ENCODE measurements around the gene LRPPRC. TPM values are rescaled to one million over a fixed set of nuclear protein-coding genes. Genes with fewer than 3 reads are reported as not detected.

Gene LRPPRC
- total and polyA plus RNA-seq, 10 of the 15 experiments (the other 5 are each of a cell fraction or from before 2014, with no cell fraction given), result 34.1 to 152 (median 97.0) TPM

DNA sequence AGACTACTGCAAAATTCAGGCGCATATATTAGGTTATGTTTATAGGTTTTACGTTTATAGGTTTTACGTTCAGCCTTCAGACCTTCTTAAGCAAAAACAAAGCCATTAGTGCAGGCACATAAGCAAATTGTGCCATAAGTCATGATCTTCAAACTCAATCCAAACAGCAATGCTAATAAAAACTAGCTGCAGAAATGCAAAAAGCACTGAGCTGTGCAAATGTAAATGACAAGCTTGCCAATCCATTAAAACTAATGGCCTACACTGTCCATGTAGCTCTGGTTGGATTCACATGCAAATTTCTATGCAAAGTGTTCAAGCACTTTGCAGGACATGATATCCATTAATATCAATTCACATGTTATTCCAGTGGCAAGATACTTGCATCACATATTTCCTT lies 50.9 kb downstream of the LRPPRC start:
- Histone ChIP-seq H3K79me2 (ENCODE audit: control insufficient read depth, insufficient read depth, low read length) (no peaks in the 10 kb centered on the region), H4K20me1 (ENCODE audit: control insufficient read depth, insufficient read depth) (no peaks in the 10 kb centered on the region), H3K36me3 (ENCODE audit: control insufficient read depth in 2 of 2, insufficient read depth in 2 of 2, low read length in 1 of 2) (peaks cover 0 to 22% of the 10 kb centered on the region in 2 experiments; a peak in 2 of 4 replicates), H3K27me3 (replicated peaks in 1 of 2; ENCODE audit: control insufficient read depth in 2 of 2, insufficient read depth in 2 of 2, low read length in 1 of 2) (no peaks in the 10 kb centered on the region), H2AFZ (ENCODE audit: control insufficient read depth, low read depth, low read length) (no peak overlapping the region), H3K9ac (ENCODE audit: control insufficient read depth, insufficient read depth, low read length) (no peak overlapping the region), H3K27ac (ENCODE audit: control insufficient read depth, insufficient read depth) (no peak overlapping the region), H3K4me1 (ENCODE audit: control insufficient read depth, insufficient read depth, low read length) (no peaks in the 10 kb centered on the region), H3K4me2 (ENCODE audit: control insufficient read depth, insufficient read depth) (no peak overlapping the region), H3K9me3 (replicated peaks; ENCODE audit: control insufficient read depth, insufficient read depth, low read length) (no peaks in the 10 kb centered on the region), H3K4me3 (no peak overlapping the region)
- BruUV-seq (replicated peaks), result no TSS peak
- FAIRE-seq (no peak), ATAC-seq (no peak), DNase-seq (ENCODE audit: low read depth, low spot score) (no peak)
- SMC1A ChIA-PET (ENCODE audit: uncharacterized antibody, unreplicated experiment), result interaction anchor here (0.8 to 1.2 kb wide), 2 partner anchors 8 to 15 kb away, joined by 4 to 8 read pairs; no protein-coding TSS in a partner anchor
- in situ Hi-C loops (cut with MboI), result no loop called here
- WGBS (ENCODE audit: insufficient coverage, insufficient replicate concordance, low lambda C conversion rate, missing lambda C conversion rate), result 85% methylated on average over 3 of the region's 3 CpGs
- POLR2A ChIA-PET, result no interaction called here
- intact Hi-C loops (cut with micrococcal nuclease; ENCODE audit: unreplicated experiment), result loop anchor here (5.0 kb wide), 1 partner anchor 32 kb away; no protein-coding TSS in a partner anchor
- TF ChIP-seq JUNB (IDR thresholded peaks at IDR 0.05) (no peak), MEF2B (IDR thresholded peaks at IDR 0.05; ENCODE audit: partially characterized antibody, poor library complexity, severe bottlenecking) (no peak)
- CTCF ChIA-PET, result interaction anchor here (0.9 to 1.4 kb wide), 3 partner anchors 10 to 67 kb away, joined by 3 read pairs; no protein-coding TSS in a partner anchor
- RAD21 ChIA-PET (ENCODE audit: unreplicated experiment), result no interaction called here

DNA sequence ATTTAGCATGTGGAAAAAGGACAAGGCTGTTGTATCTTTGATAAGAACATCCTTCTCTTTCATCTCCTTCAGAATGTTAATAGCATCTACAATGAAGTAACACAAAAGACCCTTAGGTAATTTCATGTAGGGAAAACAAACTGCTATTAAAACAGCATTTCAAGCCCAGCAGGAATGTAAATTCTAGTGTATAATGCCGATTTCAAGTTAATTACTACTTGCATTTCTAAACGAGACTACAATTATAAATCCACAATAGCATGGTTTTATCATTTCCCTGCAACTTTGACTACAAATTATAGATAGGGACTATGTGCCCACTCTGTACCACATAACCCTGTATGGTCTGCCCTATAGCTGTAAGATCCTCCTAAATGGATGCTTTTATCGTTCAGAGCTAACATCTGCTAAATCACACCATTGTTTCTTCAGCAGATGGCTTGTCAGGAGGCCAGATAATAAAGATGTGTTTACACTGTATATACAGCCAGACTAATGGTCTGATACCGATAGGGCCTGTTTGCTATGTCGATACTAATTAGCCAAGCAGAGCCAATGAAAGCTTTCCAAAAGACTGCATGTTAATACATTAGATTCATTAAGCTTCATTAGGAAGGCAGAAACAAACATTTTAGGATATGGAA lies 51.9 kb downstream of the LRPPRC start:
- H2AFZ ChIP-seq (ENCODE audit: control insufficient read depth, low read depth, low read length), result no peak overlapping the region
- peaks cover 0 to 24% of the 10 kb centered on the region in 2 experiments; a peak in 3 of 4 replicates for H3K36me3 ChIP-seq (ENCODE audit: control insufficient read depth in 2 of 2, insufficient read depth in 2 of 2, low read length in 1 of 2)
- H4K20me1 ChIP-seq (ENCODE audit: control insufficient read depth, insufficient read depth), result no peaks in the 10 kb centered on the region
- no peak overlapping the region for H3K9ac ChIP-seq (ENCODE audit: control insufficient read depth, insufficient read depth, low read length)
- H3K9me3 ChIP-seq (replicated peaks; ENCODE audit: control insufficient read depth, insufficient read depth, low read length), result no peaks in the 10 kb centered on the region
- no TSS peak for BruUV-seq (replicated peaks)
- intact Hi-C loops (cut with micrococcal nuclease; ENCODE audit: unreplicated experiment) (loop anchor here (5.0 kb wide), 1 partner anchor 33 kb away; no protein-coding TSS in a partner anchor), in situ Hi-C loops (cut with MboI) (no loop called here)
- H3K4me1 ChIP-seq (ENCODE audit: control insufficient read depth, insufficient read depth, low read length), result no peaks in the 10 kb centered on the region
- CTCF ChIA-PET, result interaction anchor here (0.9 to 1.4 kb wide), 3 partner anchors 9 to 66 kb away, joined by 3 read pairs; no protein-coding TSS in a partner anchor
- H3K4me3 ChIP-seq, result no peak overlapping the region
- RAD21 ChIA-PET (ENCODE audit: unreplicated experiment), result no interaction called here
- FAIRE-seq, result no peak
- H3K27ac ChIP-seq (ENCODE audit: control insufficient read depth, insufficient read depth), result no peak overlapping the region
- no peak for DNase-seq (ENCODE audit: low read depth, low spot score)
- H3K79me2 ChIP-seq (ENCODE audit: control insufficient read depth, insufficient read depth, low read length), result no peaks in the 10 kb centered on the region
- WGBS (ENCODE audit: insufficient coverage, insufficient replicate concordance, low lambda C conversion rate, missing lambda C conversion rate), result over 99% methylated on average over 5 of the region's 5 CpGs
- H3K27me3 ChIP-seq (replicated peaks in 1 of 2; ENCODE audit: control insufficient read depth in 2 of 2, insufficient read depth in 2 of 2, low read length in 1 of 2), result no peaks in the 10 kb centered on the region
- ATAC-seq, result no peak
- POLR2A ChIA-PET, result no interaction called here
- H3K4me2 ChIP-seq (ENCODE audit: control insufficient read depth, insufficient read depth), result no peak overlapping the region
- SMC1A ChIA-PET (ENCODE audit: uncharacterized antibody, unreplicated experiment), result interaction anchor here (1.2 kb wide), 1 partner anchor 16 kb away, joined by 8 read pairs; no protein-coding TSS in a partner anchor
- TF ChIP-seq STAT1 (conservative IDR thresholded peaks at IDR 0.05) (no peak), SUPT20H (IDR thresholded peaks at IDR 0.05; ENCODE audit: borderline replicate concordance, control insufficient read depth, low read depth, low read length) (no peak), RFX5 (IDR thresholded peaks at IDR 0.05; ENCODE audit: low read depth, low read length) (no peak)
